ENCODE measurements around the gene CWC22.

Gene CWC22

GRCh38 chr2:179987916-179988315, 19.2 kb downstream of the CWC22 start:
- no peaks in the 10 kb centered on the region for H3K27me3 ChIP-seq (ENCODE audit: insufficient read depth, poor library complexity, severe bottlenecking)
- ATAC-seq (ENCODE audit: low read depth) (no peak), DNase-seq (ENCODE audit: low spot score) (no peak)
- no peaks in the 10 kb centered on the region for H3K4me1 ChIP-seq (ENCODE audit: insufficient read depth, poor library complexity, severe bottlenecking)
- no peak for TF ChIP-seq CTCF (IDR thresholded peaks at IDR 0.05; ENCODE audit: poor library complexity, severe bottlenecking)
- H3K4me3 ChIP-seq (ENCODE audit: severe bottlenecking): no peak overlapping the region
- no peaks in the 10 kb centered on the region for H3K9me3 ChIP-seq (ENCODE audit: severe bottlenecking)
- H3K36me3 ChIP-seq (ENCODE audit: low read depth): peaks cover 73% of the 10 kb centered on the region
- H3K27ac ChIP-seq (ENCODE audit: poor library complexity, severe bottlenecking): no peak overlapping the region

GRCh38 chr2:179985163-179985820, 21.8 kb downstream of the CWC22 start:
- DNase-seq (ENCODE audit: low spot score) (no peak), ATAC-seq (ENCODE audit: low read depth) (no peak)
- TF ChIP-seq CTCF (IDR thresholded peaks at IDR 0.05; ENCODE audit: poor library complexity, severe bottlenecking): no peak
- Histone ChIP-seq H3K27ac (ENCODE audit: poor library complexity, severe bottlenecking) (no peak overlapping the region), H3K27me3 (ENCODE audit: insufficient read depth, poor library complexity, severe bottlenecking) (no peaks in the 10 kb centered on the region), H3K36me3 (ENCODE audit: low read depth) (peaks cover 83% of the 10 kb centered on the region), H3K4me3 (ENCODE audit: severe bottlenecking) (no peak overlapping the region), H3K4me1 (ENCODE audit: insufficient read depth, poor library complexity, severe bottlenecking) (no peaks in the 10 kb centered on the region), H3K9me3 (ENCODE audit: severe bottlenecking) (no peaks in the 10 kb centered on the region)

- TF ChIP-seq CTCF (IDR thresholded peaks at IDR 0.05; ENCODE audit: poor library complexity, severe bottlenecking): no peak
- ATAC-seq (ENCODE audit: low read depth) (no peak), DNase-seq (ENCODE audit: low spot score) (no peak)
- H3K27me3 ChIP-seq (ENCODE audit: insufficient read depth, poor library complexity, severe bottlenecking): no peaks in the 10 kb centered on the region
- no peak overlapping the region for H3K4me3 ChIP-seq (ENCODE audit: severe bottlenecking)
- H3K27ac ChIP-seq (ENCODE audit: poor library complexity, severe bottlenecking): no peak overlapping the region
- no peaks in the 10 kb centered on the region for H3K4me1 ChIP-seq (ENCODE audit: insufficient read depth, poor library complexity, severe bottlenecking)
- no peaks in the 10 kb centered on the region for H3K9me3 ChIP-seq (ENCODE audit: severe bottlenecking)
- peaks cover 89% of the 10 kb centered on the region for H3K36me3 ChIP-seq (ENCODE audit: low read depth)
Measured at GRCh38 chr2:179983250-179983932, 23.7 kb downstream of the CWC22 start.

- Histone ChIP-seq H3K27me3 (ENCODE audit: insufficient read depth, poor library complexity, severe bottlenecking) (no peaks in the 10 kb centered on the region), H3K4me3 (ENCODE audit: severe bottlenecking) (no peak overlapping the region), H3K36me3 (ENCODE audit: low read depth) (peaks cover 88% of the 10 kb centered on the region), H3K4me1 (ENCODE audit: insufficient read depth, poor library complexity, severe bottlenecking) (no peaks in the 10 kb centered on the region), H3K9me3 (ENCODE audit: severe bottlenecking) (no peaks in the 10 kb centered on the region), H3K27ac (ENCODE audit: poor library complexity, severe bottlenecking) (no peak overlapping the region)
- no peak for TF ChIP-seq CTCF (IDR thresholded peaks at IDR 0.05; ENCODE audit: poor library complexity, severe bottlenecking)
- DNase-seq (ENCODE audit: low spot score): no peak
- ATAC-seq (ENCODE audit: low read depth): peak; percentile 60
Measured at GRCh38 chr2:179981085-179981484, 26.0 kb downstream of the CWC22 start.

- TF ChIP-seq CTCF (IDR thresholded peaks at IDR 0.05; ENCODE audit: poor library complexity, severe bottlenecking): no peak
- DNase-seq (ENCODE audit: low spot score) (no peak), ATAC-seq (ENCODE audit: low read depth) (peak; percentile 76)
- H3K9me3 ChIP-seq (ENCODE audit: severe bottlenecking): peaks cover 2% of the 10 kb centered on the region
- peaks cover 80% of the 10 kb centered on the region for H3K36me3 ChIP-seq (ENCODE audit: low read depth)
- no peaks in the 10 kb centered on the region for H3K27me3 ChIP-seq (ENCODE audit: insufficient read depth, poor library complexity, severe bottlenecking)
- peaks cover 9% of the 10 kb centered on the region for H3K4me1 ChIP-seq (ENCODE audit: insufficient read depth, poor library complexity, severe bottlenecking)
- no peak overlapping the region for H3K27ac ChIP-seq (ENCODE audit: poor library complexity, severe bottlenecking)
- no peak overlapping the region for H3K4me3 ChIP-seq (ENCODE audit: severe bottlenecking)
Measured at GRCh38 chr2:179974761-179975160, 32.3 kb downstream of the CWC22 start.

Data from RWPE2 (cell line).